Peyer's patch (tissue), 4 donors: Measurements from ENCODE around the gene CLNK.

Source experiments
- POLR2A ChIP-seq, 2 donors: fragments of 450-650 bp; IDR thresholded peaks; one replicate each; pipeline ENCODE4 v1.5.1; 2017; ENCODE audit warnings: antibody characterized with exemption in 2 of 2, mild to moderate bottlenecking in 2 of 2, moderate library complexity in 2 of 2
- TF ChIP-seq, protein P1 (sequence below), 6 experiments: fragments of 450-650 bp in 4 of 6; fragments of 200-600 bp in 2 of 6; sonication (generic) in 1 of 6; IDR thresholded peaks; one replicate each; pipeline ENCODE4 v1.5.1; 2017 to 2019; ENCODE audit warnings: antibody characterized with exemption in 6 of 6, mild to moderate bottlenecking in 3 of 6, moderate library complexity in 1 of 6

DNA sequence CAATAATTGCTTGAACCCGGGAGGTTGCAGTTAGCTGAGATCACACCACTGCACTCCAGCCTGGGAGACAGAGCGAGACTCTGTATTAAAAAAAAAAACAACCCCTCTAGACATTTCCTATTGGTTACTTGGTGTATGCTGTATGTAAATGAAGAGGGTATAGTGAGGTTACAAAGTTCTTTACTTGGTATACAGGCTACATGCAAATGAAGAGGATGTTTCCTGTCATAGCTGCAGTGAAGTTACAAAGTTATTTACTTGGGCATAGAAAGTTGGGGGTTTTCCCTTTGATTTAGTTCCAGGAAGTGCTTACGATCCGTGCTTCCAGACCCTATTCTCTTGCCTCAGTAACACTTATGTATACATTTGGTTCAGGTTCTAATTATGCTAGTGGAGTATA lies 38.4 kb upstream of the CLNK start:
- TF ChIP-seq, protein P1, sequence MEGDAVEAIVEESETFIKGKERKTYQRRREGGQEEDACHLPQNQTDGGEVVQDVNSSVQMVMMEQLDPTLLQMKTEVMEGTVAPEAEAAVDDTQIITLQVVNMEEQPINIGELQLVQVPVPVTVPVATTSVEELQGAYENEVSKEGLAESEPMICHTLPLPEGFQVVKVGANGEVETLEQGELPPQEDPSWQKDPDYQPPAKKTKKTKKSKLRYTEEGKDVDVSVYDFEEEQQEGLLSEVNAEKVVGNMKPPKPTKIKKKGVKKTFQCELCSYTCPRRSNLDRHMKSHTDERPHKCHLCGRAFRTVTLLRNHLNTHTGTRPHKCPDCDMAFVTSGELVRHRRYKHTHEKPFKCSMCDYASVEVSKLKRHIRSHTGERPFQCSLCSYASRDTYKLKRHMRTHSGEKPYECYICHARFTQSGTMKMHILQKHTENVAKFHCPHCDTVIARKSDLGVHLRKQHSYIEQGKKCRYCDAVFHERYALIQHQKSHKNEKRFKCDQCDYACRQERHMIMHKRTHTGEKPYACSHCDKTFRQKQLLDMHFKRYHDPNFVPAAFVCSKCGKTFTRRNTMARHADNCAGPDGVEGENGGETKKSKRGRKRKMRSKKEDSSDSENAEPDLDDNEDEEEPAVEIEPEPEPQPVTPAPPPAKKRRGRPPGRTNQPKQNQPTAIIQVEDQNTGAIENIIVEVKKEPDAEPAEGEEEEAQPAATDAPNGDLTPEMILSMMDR (IDR thresholded peaks at IDR 0.05) = no peak
- no peak for TF ChIP-seq POLR2A (IDR thresholded peaks at IDR 0.05)
